GM12873 (cell line): ENCODE measurements around the gene CD200.

ENCODE experiments used
- CTCF ChIP-seq: IDR thresholded peaks from 2 replicates; pipeline ENCODE4 v1.5.1; 2012; ENCODE audit warnings: low read depth, mild to moderate bottlenecking, moderate library complexity, low read length, control low read depth; ENCODE audit not compliant: insufficient read depth; ENCODE audit errors: missing control alignments

Gene CD200

GRCh38 chr3:112333381-112334317, 693 bp downstream of the CD200 start:
- TF ChIP-seq CTCF, result no peak

- TF ChIP-seq CTCF, result no peak
Observed at GRCh38 chr3:112334691-112335433, 1.9 kb downstream of the CD200 start.

GRCh38 chr3:112335434-112335781, 2.5 kb downstream of the CD200 start:
- no peak for TF ChIP-seq CTCF

GRCh38 chr3:112338021-112338726, 5.2 kb downstream of the CD200 start:
- no peak for TF ChIP-seq CTCF

GRCh38 chr3:112338727-112339056, 5.7 kb downstream of the CD200 start:
- TF ChIP-seq CTCF, result no peak

- no peak for TF ChIP-seq CTCF
Observed at GRCh38 chr3:112339134-112339533, 6.2 kb downstream of the CD200 start.

GRCh38 chr3:112339609-112340008, 6.7 kb downstream of the CD200 start:
- no peak for TF ChIP-seq CTCF
